ENCODE results near the gene GUSB.
A peak's percentile ranks its signal among the peaks of the same experiment; 100 is the strongest.
"Not testable (repeated sequence)": the region's sequence is repeated elsewhere in the genome, so short reads cannot be mapped to it uniquely, and the experiment has no call there.

GUSB gene

GRCh38 chr7:65974876-65975275, 7.1 kb downstream of the GUSB start:
- DNase-seq: no peak

GRCh38 chr7:65974191-65974801, 7.7 kb downstream of the GUSB start:
- DNase-seq: no peak

GRCh38 chr7:65972976-65973375, 9.0 kb downstream of the GUSB start:
- DNase-seq: no peak

- no peak for DNase-seq
Observed at GRCh38 chr7:65971021-65971420, 11.0 kb downstream of the GUSB start.

- DNase-seq: no peak
Observed at GRCh38 chr7:65968256-65969185, 13.5 kb downstream of the GUSB start.

- no peak for DNase-seq
Observed at GRCh38 chr7:65967361-65968155, 14.5 kb downstream of the GUSB start.

- no peak for DNase-seq
Observed at GRCh38 chr7:65966146-65966545, 15.9 kb downstream of the GUSB start.

GRCh38 chr7:65964671-65965070, 17.3 kb downstream of the GUSB start:
- DNase-seq: not testable (repeated sequence)

GRCh38 chr7:65962033-65962432, 20.0 kb downstream of the GUSB start:
- no peak for DNase-seq

GRCh38 chr7:65960351-65961074, 21.5 kb downstream of the GUSB start:
- DNase-seq: no peak

GRCh38 chr7:65955718-65956117, 26.3 kb downstream of the GUSB start:
- no peak for DNase-seq

GRCh38 chr7:65953890-65954450, 28.0 kb downstream of the GUSB start:
- DNase-seq: peak; percentile 42

- peak; percentile 86 for DNase-seq
Observed at GRCh38 chr7:65953001-65953720, 28.9 kb downstream of the GUSB start.

GRCh38 chr7:65951837-65952578, 30.0 kb downstream of the GUSB start:
- peak; percentile 53 for DNase-seq

GRCh38 chr7:65946904-65947303, 35.1 kb downstream of the GUSB start:
- no peak for DNase-seq

- DNase-seq: not testable (repeated sequence)
Observed at GRCh38 chr7:65945787-65946186, 36.2 kb downstream of the GUSB start.

GRCh38 chr7:65938336-65938895, 43.6 kb downstream of the GUSB start:
- no peak for DNase-seq

GRCh38 chr7:65937296-65937695, 44.7 kb downstream of the GUSB start:
- no peak for DNase-seq

GRCh38 chr7:65931685-65932084, 50.3 kb downstream of the GUSB start:
- no peak for DNase-seq

Measured in hematopoietic multipotent progenitor cell treated with erythropoietin and hydrocortisone succinate and interleukin-3 and kit ligand, for 8 days (in vitro differentiated cells).